ENCODE measurements around the gene IGF2R.

GRCh38 chr6:160128125-160128683 lies 159.3 kb downstream of the IGF2R start:
- TF ChIP-seq POLR2A (IDR thresholded peaks at IDR 0.05), result no peak
- TF ChIP-seq, protein P1, sequence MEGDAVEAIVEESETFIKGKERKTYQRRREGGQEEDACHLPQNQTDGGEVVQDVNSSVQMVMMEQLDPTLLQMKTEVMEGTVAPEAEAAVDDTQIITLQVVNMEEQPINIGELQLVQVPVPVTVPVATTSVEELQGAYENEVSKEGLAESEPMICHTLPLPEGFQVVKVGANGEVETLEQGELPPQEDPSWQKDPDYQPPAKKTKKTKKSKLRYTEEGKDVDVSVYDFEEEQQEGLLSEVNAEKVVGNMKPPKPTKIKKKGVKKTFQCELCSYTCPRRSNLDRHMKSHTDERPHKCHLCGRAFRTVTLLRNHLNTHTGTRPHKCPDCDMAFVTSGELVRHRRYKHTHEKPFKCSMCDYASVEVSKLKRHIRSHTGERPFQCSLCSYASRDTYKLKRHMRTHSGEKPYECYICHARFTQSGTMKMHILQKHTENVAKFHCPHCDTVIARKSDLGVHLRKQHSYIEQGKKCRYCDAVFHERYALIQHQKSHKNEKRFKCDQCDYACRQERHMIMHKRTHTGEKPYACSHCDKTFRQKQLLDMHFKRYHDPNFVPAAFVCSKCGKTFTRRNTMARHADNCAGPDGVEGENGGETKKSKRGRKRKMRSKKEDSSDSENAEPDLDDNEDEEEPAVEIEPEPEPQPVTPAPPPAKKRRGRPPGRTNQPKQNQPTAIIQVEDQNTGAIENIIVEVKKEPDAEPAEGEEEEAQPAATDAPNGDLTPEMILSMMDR (IDR thresholded peaks at IDR 0.05), result no peak
- TF ChIP-seq EP300 (IDR thresholded peaks at IDR 0.05), result no peak
